K562 (cell line): ENCODE results near the gene CRYBG1. TPM values are rescaled to one million over a fixed set of nuclear protein-coding genes. Genes with fewer than 3 reads are reported as not detected.

Experiments
- ATAC-seq: fragments of 200-7000 bp; cut with Tn5 transposase; 3 replicates; pipeline ENCODE4 v1.9.1; 2020; ENCODE audit warnings: moderate library complexity
- BruUV-seq: library from RNA; stranded (reverse); fragments of 400-500 nt; replicated peaks from 2 replicates; lab custom pipeline; 2021; lab: Mats Ljungman, UMichigan
- CTCF ChIA-PET: fragments of 300-600 bp; formaldehyde crosslinking; extraction: SDS; loops from one replicate; lab custom pipeline; 2021; ENCODE audit warnings: low intra/inter-chr PET ratio; lab: Yijun Ruan, JAX
- POLR2A ChIA-PET: fragments of 300-600, 350-650 bp; sonication (Branson Sonifier 250); formaldehyde crosslinking; extraction: SDS; loops from one replicate; lab custom pipeline; 2021; ENCODE audit warnings: antibody characterized with exemption, inconsistent platforms; lab: Yijun Ruan, JAX
- DNase-seq, 4 experiments: peaks; one replicate each; pipeline versions ENCODE4 v3.0.0 to v3.0.0-alpha.2; 2011 to 2018; ENCODE audit warnings: low spot score in 3 of 4, mixed read lengths in 3 of 4; ENCODE audit errors: extremely low read depth in 1 of 4
- FAIRE-seq: peaks from 2 replicates; lab custom pipeline; 2011; peaks lifted over from hg19 to GRCh38; lab: Jason Lieb, UNC
- H2AFZ ChIP-seq: 2 replicates; pipeline ENCODE4 v1.6.0; 2011; ENCODE audit warnings: low read depth, low read length, control low read depth, inconsistent platforms
- H3K27ac ChIP-seq: fragments of 200-600 bp; 3 replicates; pipeline ENCODE4 v1.8.0; 2011; ENCODE audit warnings: low read depth, mild to moderate bottlenecking, control low read depth, inconsistent platforms, low read length, moderate library complexity, mixed read lengths; ENCODE audit errors: extremely low read depth
- H3K27me3 ChIP-seq, 2 experiments: fragments of 300-600 bp in 1 of 2; 2 replicates in 1 of 2; 3 replicates in 1 of 2; pipeline versions ENCODE4 v1.6.0 to v1.8.0; 2011; ENCODE audit warnings: inconsistent platforms in 2 of 2, low read length in 2 of 2, mild to moderate bottlenecking in 1 of 2, mixed read lengths in 1 of 2, moderate library complexity in 1 of 2; ENCODE audit not compliant: control insufficient read depth in 2 of 2, insufficient read depth in 2 of 2
- H3K36me3 ChIP-seq: fragments of 300-600 bp; 3 replicates; pipeline ENCODE4 v1.8.0; 2011; ENCODE audit warnings: mild to moderate bottlenecking, low read length, inconsistent platforms; ENCODE audit not compliant: control insufficient read depth, insufficient read depth
- H3K4me1 ChIP-seq, 2 experiments: fragments of 200-600 bp in 1 of 2; replicated peaks in 1 of 2; 2 replicates in 1 of 2; 3 replicates in 1 of 2; pipeline versions ENCODE4 v1.5.1 to v1.8.0; 2011; ENCODE audit warnings: inconsistent platforms in 2 of 2, low read length in 2 of 2, mild to moderate bottlenecking in 1 of 2, mixed read lengths in 1 of 2, moderate library complexity in 1 of 2; ENCODE audit not compliant: control insufficient read depth in 2 of 2, insufficient read depth in 2 of 2
- H3K4me2 ChIP-seq: 2 replicates; pipeline ENCODE4 v1.6.1; 2011; ENCODE audit warnings: low read length, control low read depth, inconsistent platforms, mixed read lengths; ENCODE audit not compliant: insufficient read depth
- H3K4me3 ChIP-seq: fragments of 200-600 bp; sonication (generic), shearing (Covaris generic); 2 replicates; pipeline ENCODE4 v1.5.1; 2016; ENCODE audit warnings: control low read depth, inconsistent platforms
- H3K79me2 ChIP-seq: fragments of 200-600 bp; 3 replicates; pipeline ENCODE4 v1.8.0; 2011; ENCODE audit warnings: low read length, inconsistent platforms; ENCODE audit not compliant: control insufficient read depth, insufficient read depth
- H3K9ac ChIP-seq, 2 experiments: 2 replicates each; pipeline versions ENCODE4 v1.6.0 to v1.6.1; 2011; ENCODE audit warnings: low read depth in 2 of 2, low read length in 2 of 2, control low read depth in 1 of 2, inconsistent platforms in 1 of 2, mild to moderate bottlenecking in 1 of 2, mixed read lengths in 1 of 2; ENCODE audit not compliant: insufficient read depth in 1 of 2
- H3K9me1 ChIP-seq: one replicate; pipeline ENCODE4 v1.6.0; 2011; ENCODE audit warnings: inconsistent platforms, mild to moderate bottlenecking, low read length, moderate library complexity; ENCODE audit not compliant: control insufficient read depth, insufficient read depth
- H3K9me3 ChIP-seq: replicated peaks from 2 replicates; pipeline ENCODE4 v1.5.1; 2011; ENCODE audit warnings: low read depth, low read length, inconsistent platforms; ENCODE audit not compliant: control insufficient read depth, insufficient read depth
- H4K20me1 ChIP-seq: replicated peaks from 2 replicates; pipeline ENCODE4 v1.6.1; 2011; ENCODE audit warnings: low read length, inconsistent platforms, mixed read lengths; ENCODE audit not compliant: control insufficient read depth, insufficient read depth
- KLF10 ChIP-seq: fragments of 250-450 bp; sonication (Bioruptor Pico); IDR thresholded peaks from 2 replicates; pipeline ENCODE4 v1.6.1; 2021; ENCODE audit warnings: matching md5 sums
- NR2C1 ChIP-seq, 2 experiments: fragments of 450-650 bp; IDR thresholded peaks; 2 replicates each; pipeline ENCODE4 v1.6.1; 2017; ENCODE audit warnings: mild to moderate bottlenecking in 2 of 2, antibody characterized with exemption in 1 of 2, inconsistent platforms in 1 of 2, missing compliant biosample characterization in 1 of 2, missing genetic modification characterization in 1 of 2
- TBP ChIP-seq: optimal IDR thresholded peaks from 2 replicates; pipeline ENCODE3; 2011; ENCODE audit warnings: low read depth, low read length, improper control_type of control experiment
- ZNF778 ChIP-seq: fragments of 450-650 bp; formaldehyde crosslinking; IDR thresholded peaks from 2 replicates; pipeline ENCODE4 v1.4.0; 2020; ENCODE audit warnings: mild to moderate bottlenecking, moderate library complexity
- WGBS: fragments of 100-300 bp; shearing (Covaris generic); methylation state at CpG from one replicate; pipeline ENCODE4 v1.1.6; 2016; ENCODE audit warnings: low coverage, mixed read lengths; ENCODE audit not compliant: insufficient coverage; ENCODE audit errors: missing lambda C conversion rate; 5-methylcytosine and 5-hydroxymethylcytosine counted together
- in situ Hi-C: fragments of 300-500 bp; cut with MboI; formaldehyde crosslinking; loops from 4 replicates; pipeline ENCODE4 v1.15.0; 2018; ENCODE audit warnings: inconsistent platforms, mixed read lengths
- intact Hi-C: fragments of 100-400 bp; cut with micrococcal nuclease; formaldehyde crosslinking; loops from 2 replicates; pipeline ENCODE4 v1.14.2; 2022
- polyA plus RNA-seq, 8 experiments: library from polyadenylated mRNA; depleted of rRNA in 4 of 8; stranded (reverse) in 5 of 8; unstranded in 3 of 8; fragments of >200 nt; fragmentation: Nextera tagmentation in 2 of 8; fragmentation: Illumina TruSeq in 1 of 8; extraction: Ambion mirVana in 2 of 8; extraction: Trizol in 1 of 8; gene quantifications; 2 replicates each; pipeline versions ENCODE4 v1.2.1 to v1.2.3, GENCODE V29; 2011 to 2014; ENCODE audit warnings: inconsistent platforms in 1 of 8, missing spikeins in 1 of 8
- total RNA-seq, 7 experiments: library from RNA; depleted of rRNA in 6 of 7; stranded (reverse); fragments of >200 nt in 6 of 7; fragmentation: Illumina TruSeq in 2 of 7; extraction: Trizol in 2 of 7; gene quantifications; 2 replicates each; pipeline versions ENCODE4 v1.2.1 to v1.2.3, GENCODE V29; 2011 to 2021; ENCODE audit warnings: low replicate concordance in 1 of 7
- TF ChIP-seq, protein P1 (sequence below): fragments of 250-450 bp; sonication (Bioruptor Pico); IDR thresholded peaks from 2 replicates; pipeline ENCODE4 v1.5.0; 2021; ENCODE audit warnings: mild to moderate bottlenecking, moderate library complexity
- TF ChIP-seq, protein P2 (sequence below): fragments of 450-650 bp; IDR thresholded peaks from 2 replicates; pipeline ENCODE4 v1.6.1; 2017; ENCODE audit warnings: antibody characterized with exemption

Gene CRYBG1
- total and polyA plus RNA-seq, 9 of the 15 experiments (the other 6 are each of a cell fraction or from before 2014, with no cell fraction given): 0.07 to 0.47 (median 0.11) TPM

DNA sequence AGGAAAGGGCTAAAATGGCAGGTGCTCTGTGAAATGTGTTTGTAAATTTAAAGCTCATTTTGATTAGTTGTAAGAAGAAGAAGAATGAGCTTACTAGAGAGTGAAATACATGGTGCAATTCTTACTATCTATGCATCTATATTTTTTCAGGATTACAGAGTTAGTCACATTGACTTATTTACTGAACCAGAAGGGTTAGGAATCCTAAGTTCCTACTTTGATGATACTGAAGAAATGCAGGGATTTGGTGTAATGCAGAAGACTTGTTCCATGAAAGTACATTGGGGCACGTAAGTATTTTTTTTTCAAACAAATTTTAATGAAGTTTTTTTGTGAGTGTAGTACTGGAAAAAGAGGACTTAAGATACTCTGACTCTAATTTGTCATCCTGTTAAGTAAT, 169.5 kb downstream of the CRYBG1 start:
- H3K9me1 ChIP-seq: no peaks in the 10 kb centered on the region
- H3K9ac ChIP-seq: no peak overlapping the region
- DNase-seq (no peak), FAIRE-seq (no peak), ATAC-seq (no peak)
- no peaks in the 10 kb centered on the region for H3K36me3 ChIP-seq
- H3K79me2 ChIP-seq: no peaks in the 10 kb centered on the region
- ChIA-PET POLR2A (no interaction called here), CTCF (no interaction called here)
- H3K4me1 ChIP-seq: no peaks in the 10 kb centered on the region
- in situ Hi-C loops (no loop called here), intact Hi-C loops (no loop called here)
- no peak overlapping the region for H3K4me2 ChIP-seq
- no peaks in the 10 kb centered on the region for H4K20me1 ChIP-seq
- no peak overlapping the region for H3K4me3 ChIP-seq
- no TSS peak for BruUV-seq
- H3K27ac ChIP-seq: no peak overlapping the region
- H3K9me3 ChIP-seq: no peaks in the 10 kb centered on the region
- H2AFZ ChIP-seq: no peak overlapping the region
- peaks cover 2 to 9% of the 10 kb centered on the region in 2 experiments; a peak in 3 of 5 replicates for H3K27me3 ChIP-seq
- TF ChIP-seq, protein P1, sequence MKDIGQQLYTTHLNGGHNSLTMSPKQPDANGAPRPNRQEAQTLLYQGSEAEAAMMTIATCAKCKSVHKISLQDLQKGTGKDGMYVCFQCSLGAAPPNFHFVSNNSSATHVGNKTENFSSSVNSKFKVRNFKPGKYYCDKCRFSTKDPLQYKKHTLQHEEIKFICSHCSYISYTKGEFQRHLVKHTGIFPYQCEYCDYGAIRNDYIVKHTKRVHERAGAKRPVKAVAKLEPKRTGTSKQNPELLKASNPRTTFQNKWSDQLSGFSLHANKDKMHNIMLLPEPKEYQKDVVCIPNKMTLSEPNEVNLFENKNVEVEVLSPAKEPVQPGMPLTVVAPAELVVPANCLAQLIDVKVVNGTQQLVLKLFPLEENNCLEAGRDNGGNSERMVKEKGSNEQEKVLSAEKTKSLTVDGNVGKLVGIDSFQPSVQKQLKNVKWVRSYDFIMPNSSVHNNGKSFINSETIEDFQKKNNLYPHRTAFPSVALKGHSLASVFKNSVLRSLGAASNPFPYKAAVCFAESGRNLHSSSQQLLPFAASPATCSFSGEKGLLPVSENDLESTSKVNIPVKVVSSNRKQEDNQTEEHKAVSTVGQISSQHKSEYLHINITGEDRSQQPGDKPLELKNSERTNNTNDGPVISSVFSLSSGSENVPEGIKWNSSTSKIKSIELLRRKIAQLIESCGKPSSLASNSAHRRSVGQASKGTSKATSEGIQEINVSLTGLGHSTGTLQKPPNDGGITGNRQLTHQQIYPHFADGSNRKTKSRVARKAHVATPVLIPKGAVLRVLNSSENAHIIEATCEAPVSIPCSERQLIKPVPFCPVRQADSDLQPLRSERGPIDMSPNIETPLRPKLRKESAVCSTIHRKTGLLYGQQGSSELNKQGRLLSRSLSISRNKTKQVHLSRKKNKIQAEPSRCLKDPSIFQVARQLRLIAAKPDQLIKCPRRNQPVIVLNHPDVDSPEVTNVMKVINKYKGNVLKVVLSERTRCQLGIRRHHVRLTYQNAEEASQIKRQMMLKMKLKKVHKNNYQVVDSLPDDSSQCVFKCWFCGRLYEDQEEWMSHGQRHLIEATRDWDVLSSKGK (CRISPR knock-in tag): no peak
- no peak for TF ChIP-seq NR2C1 (IDR thresholded peaks at IDR 0.05)
- no peak for TF ChIP-seq NR2C1 (tag; IDR thresholded peaks at IDR 0.05)
- TF ChIP-seq ZNF778 (CRISPR knock-in tag): no peak
- TF ChIP-seq TBP: no peak
- TF ChIP-seq KLF10: no peak
- TF ChIP-seq, protein P2, sequence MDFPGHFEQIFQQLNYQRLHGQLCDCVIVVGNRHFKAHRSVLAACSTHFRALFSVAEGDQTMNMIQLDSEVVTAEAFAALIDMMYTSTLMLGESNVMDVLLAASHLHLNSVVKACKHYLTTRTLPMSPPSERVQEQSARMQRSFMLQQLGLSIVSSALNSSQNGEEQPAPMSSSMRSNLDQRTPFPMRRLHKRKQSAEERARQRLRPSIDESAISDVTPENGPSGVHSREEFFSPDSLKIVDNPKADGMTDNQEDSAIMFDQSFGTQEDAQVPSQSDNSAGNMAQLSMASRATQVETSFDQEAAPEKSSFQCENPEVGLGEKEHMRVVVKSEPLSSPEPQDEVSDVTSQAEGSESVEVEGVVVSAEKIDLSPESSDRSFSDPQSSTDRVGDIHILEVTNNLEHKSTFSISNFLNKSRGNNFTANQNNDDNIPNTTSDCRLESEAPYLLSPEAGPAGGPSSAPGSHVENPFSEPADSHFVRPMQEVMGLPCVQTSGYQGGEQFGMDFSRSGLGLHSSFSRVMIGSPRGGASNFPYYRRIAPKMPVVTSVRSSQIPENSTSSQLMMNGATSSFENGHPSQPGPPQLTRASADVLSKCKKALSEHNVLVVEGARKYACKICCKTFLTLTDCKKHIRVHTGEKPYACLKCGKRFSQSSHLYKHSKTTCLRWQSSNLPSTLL: no peak
- WGBS: 0% methylated on average over 1 of the region's 1 CpG
